Thymus (tissue), 11 donors: ENCODE measurements around the gene OOEP. TPM values are rescaled to one million over a fixed set of nuclear protein-coding genes. Genes with fewer than 3 reads are reported as not detected.

Source experiments
- DNase-seq, 9 donors: peaks; one replicate each; pipeline ENCODE4 v3.0.0-alpha.2; 2013; ENCODE audit warnings: low spot score in 9 of 9, low read depth in 6 of 9, missing footprints in 1 of 9
- H3K27ac ChIP-seq, 2 donors: one replicate each; pipeline ENCODE4 v1.5.1; 2013; ENCODE audit warnings: control low read depth in 1 of 2, low read depth in 1 of 2, low read length in 1 of 2, mild to moderate bottlenecking in 1 of 2, moderate library complexity in 1 of 2
- H3K27me3 ChIP-seq, 2 donors: one replicate each; pipeline ENCODE4 v1.5.1; 2013; ENCODE audit warnings: low read length in 1 of 2; ENCODE audit not compliant: control insufficient read depth in 2 of 2, insufficient read depth in 1 of 2
- H3K36me3 ChIP-seq, 2 donors: one replicate each; pipeline ENCODE4 v1.5.1; 2013; ENCODE audit warnings: low read length in 1 of 2, mild to moderate bottlenecking in 1 of 2, moderate library complexity in 1 of 2; ENCODE audit not compliant: control insufficient read depth in 2 of 2, insufficient read depth in 2 of 2
- H3K4me1 ChIP-seq, 2 donors: one replicate each; pipeline ENCODE4 v1.5.1; 2013; ENCODE audit warnings: low read length in 2 of 2; ENCODE audit not compliant: control insufficient read depth in 2 of 2, insufficient read depth in 2 of 2
- H3K4me3 ChIP-seq, 2 donors: one replicate each; pipeline ENCODE4 v1.5.1; 2013; ENCODE audit warnings: low read length in 2 of 2, control low read depth in 1 of 2, mild to moderate bottlenecking in 1 of 2
- H3K9me3 ChIP-seq, 2 donors: one replicate each; pipeline ENCODE4 v1.5.1; 2013; ENCODE audit warnings: low read length in 1 of 2, mild to moderate bottlenecking in 1 of 2; ENCODE audit not compliant: control insufficient read depth in 2 of 2, insufficient read depth in 1 of 2
- WGBS: extraction: QIAGEN DNeasy Blood & Tissue Kit; methylation state at CpG from one replicate; pipeline ENCODE4 v1.1.7; 2013; 5-methylcytosine and 5-hydroxymethylcytosine counted together
- polyA plus RNA-seq: library from polyadenylated mRNA; stranded (reverse); fragments of 200-250 nt; gene quantifications from one replicate; pipeline ENCODE4 v1.2.3, GENCODE V29; 2013
- total RNA-seq: library from RNA; stranded (reverse); fragments of 120-200 nt; gene quantifications from one replicate; pipeline ENCODE4 v1.2.4, GENCODE V29; 2013
- donor health status: healthy.

The OOEP gene
- total and polyA plus RNA-seq, 2 donors: 0.23 TPM; not detected in 1

- Histone ChIP-seq H3K27me3 (no peaks in the 10 kb centered on the region), H3K27ac (no peak overlapping the region), H3K36me3 (no peaks in the 10 kb centered on the region), H3K4me3 (no peak overlapping the region), H3K4me1 (no peaks in the 10 kb centered on the region), H3K9me3 (no peaks in the 10 kb centered on the region)
- DNase-seq: no peak
- WGBS: 98% methylated on average over 4 of the region's 4 CpGs
Observed at GRCh38 chr6:73371984-73372383, 2.3 kb upstream of the OOEP start.

DNA sequence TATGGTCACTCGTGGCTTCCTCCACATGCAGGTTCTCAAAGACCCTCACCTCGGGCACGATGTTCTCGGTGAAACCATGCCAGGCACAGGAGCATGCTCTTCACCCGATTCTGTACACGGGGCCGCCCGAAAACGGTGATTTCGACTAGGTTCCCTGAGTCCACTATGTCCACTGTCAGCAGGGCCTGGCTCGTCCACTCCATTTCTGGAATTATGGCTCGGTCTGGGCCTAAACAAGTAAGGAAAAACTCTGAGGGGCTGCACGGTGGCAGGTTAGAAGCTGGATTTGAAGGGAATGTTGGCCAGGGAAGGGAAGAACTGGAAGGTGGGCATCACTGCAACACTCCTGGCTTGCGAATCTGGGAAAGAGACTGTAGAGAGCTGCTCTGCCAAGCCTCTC is 540 bp downstream of the OOEP start:
- WGBS: 98% methylated on average over 14 of the region's 14 CpGs
- no peaks in the 10 kb centered on the region for H3K27me3 ChIP-seq
- H3K4me1 ChIP-seq: no peaks in the 10 kb centered on the region
- DNase-seq: no peak
- H3K4me3 ChIP-seq: no peak overlapping the region
- H3K27ac ChIP-seq: no peak overlapping the region
- H3K36me3 ChIP-seq: no peaks in the 10 kb centered on the region
- H3K9me3 ChIP-seq: peaks cover 0 to 5% of the 10 kb centered on the region in 2 donors

- Histone ChIP-seq H3K4me3 (no peak overlapping the region), H3K36me3 (no peaks in the 10 kb centered on the region), H3K4me1 (no peaks in the 10 kb centered on the region), H3K27ac (no peak overlapping the region), H3K9me3 (peaks cover 0 to 8% of the 10 kb centered on the region in 2 donors), H3K27me3 (no peaks in the 10 kb centered on the region)
- no peak for DNase-seq
- 93% methylated on average over 4 of the region's 4 CpGs for WGBS
Observed at GRCh38 chr6:73368675-73369074, 1.0 kb downstream of the OOEP start.

DNA sequence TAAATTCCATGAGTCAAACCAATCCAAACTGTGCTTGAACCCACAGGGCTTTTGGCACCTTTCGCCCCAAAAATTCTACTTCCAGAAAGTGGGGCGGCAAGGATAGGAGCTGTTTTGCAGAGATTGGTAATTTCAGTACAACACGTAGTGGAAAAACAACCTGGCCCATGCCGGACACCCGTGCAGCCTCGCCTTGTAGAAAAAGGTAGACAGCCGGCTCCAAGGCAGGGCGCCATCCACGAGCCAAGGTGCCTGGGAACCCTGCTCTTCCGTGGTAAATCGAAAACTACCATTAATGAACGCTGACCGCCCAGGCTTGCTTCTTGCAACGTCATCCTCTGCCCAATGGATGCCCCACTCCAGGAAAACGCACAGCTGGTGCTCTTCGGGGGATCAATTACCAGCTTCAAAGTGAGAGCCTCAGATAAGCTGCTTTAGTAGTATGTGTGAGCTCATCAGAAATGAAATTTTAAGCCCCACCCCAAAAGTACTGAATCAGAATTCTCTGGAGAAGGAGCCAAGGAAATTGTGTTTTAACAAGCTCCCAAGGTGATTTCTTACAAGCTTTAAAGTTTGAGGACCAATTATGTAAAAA is 1.8 kb downstream of the OOEP start:
- Histone ChIP-seq H3K4me1 (no peaks in the 10 kb centered on the region), H3K36me3 (no peaks in the 10 kb centered on the region), H3K9me3 (peaks cover 0 to 8% of the 10 kb centered on the region in 2 donors), H3K27me3 (no peaks in the 10 kb centered on the region), H3K27ac (no peak overlapping the region), H3K4me3 (no peak overlapping the region)
- DNase-seq: no peak
- WGBS: 84% methylated on average over 16 of the region's 16 CpGs

- DNase-seq: no peak
- 98% methylated on average over 9 of the region's 9 CpGs for WGBS
Observed at GRCh38 chr6:73364549-73364948, 5.1 kb downstream of the OOEP start.

GRCh38 chr6:73364121-73364520 is 5.6 kb downstream of the OOEP start:
- H3K27ac ChIP-seq: no peak overlapping the region
- peaks cover 0 to 8% of the 10 kb centered on the region in 2 donors for H3K9me3 ChIP-seq
- H3K4me1 ChIP-seq: no peaks in the 10 kb centered on the region
- WGBS: 95% methylated on average over 14 of the region's 14 CpGs
- H3K27me3 ChIP-seq: no peaks in the 10 kb centered on the region
- no peak overlapping the region for H3K4me3 ChIP-seq
- no peak for DNase-seq
- H3K36me3 ChIP-seq: no peaks in the 10 kb centered on the region

More at GRCh38 chr6:73364549-73364948, 5.1 kb downstream of the OOEP start:
- no peaks in the 10 kb centered on the region for H3K4me1 ChIP-seq
- no peaks in the 10 kb centered on the region for H3K27me3 ChIP-seq
- no peaks in the 10 kb centered on the region for H3K36me3 ChIP-seq
- peaks cover 0 to 8% of the 10 kb centered on the region in 2 donors for H3K9me3 ChIP-seq
- no peak overlapping the region for H3K4me3 ChIP-seq
- no peak overlapping the region for H3K27ac ChIP-seq

GRCh38 chr6:73363537-73363875 is 6.2 kb downstream of the OOEP start:
- H3K27me3 ChIP-seq: no peaks in the 10 kb centered on the region
- no peaks in the 10 kb centered on the region for H3K36me3 ChIP-seq
- H3K4me3 ChIP-seq: no peak overlapping the region
- H3K9me3 ChIP-seq: peaks cover 0 to 8% of the 10 kb centered on the region in 2 donors
- H3K4me1 ChIP-seq: no peaks in the 10 kb centered on the region
- no peak for DNase-seq
- 98% methylated on average over 23 of the region's 23 CpGs for WGBS
- H3K27ac ChIP-seq: no peak overlapping the region

GRCh38 chr6:73362869-73363536 is 6.7 kb downstream of the OOEP start:
- no peak for DNase-seq
- no peaks in the 10 kb centered on the region for H3K4me1 ChIP-seq
- peaks cover 0 to 8% of the 10 kb centered on the region in 2 donors for H3K9me3 ChIP-seq
- WGBS: 96% methylated on average over 31 of the region's 31 CpGs
- H3K4me3 ChIP-seq: no peak overlapping the region
- no peak overlapping the region for H3K27ac ChIP-seq
- no peaks in the 10 kb centered on the region for H3K36me3 ChIP-seq
- no peaks in the 10 kb centered on the region for H3K27me3 ChIP-seq

GRCh38 chr6:73362358-73362757 is 7.3 kb downstream of the OOEP start, which contains the start of gene KHDC3L:
TSS of gene KHDC3L (plus strand) at chr6:73362658. CDS start at chr6:73362730, 72 bp downstream.
- Histone ChIP-seq H3K36me3 (no peaks in the 10 kb centered on the region), H3K4me3 (no peak within 1 kb of the TSS), H3K9me3 (peaks cover 0 to 8% of the 10 kb centered on the region in 2 donors), H3K27ac (no peak within 1 kb of the TSS), H3K27me3 (no peaks in the 10 kb centered on the region), H3K4me1 (no peaks in the 10 kb centered on the region)
- DNase-seq: no peak
- 94% methylated on average over 23 of the region's 23 CpGs for WGBS
